Muscle layer of colon (tissue), 2 donors: ENCODE measurements around the gene SYT3.
"Not testable (repeated sequence)": the region's sequence is repeated elsewhere in the genome, so short reads cannot be mapped to it uniquely, and the experiment has no call there.

Experiments used
- H3K27ac ChIP-seq: one replicate; pipeline ENCODE4 v1.7.0; 2013; ENCODE audit warnings: low read depth, mild to moderate bottlenecking, low read length, moderate library complexity
- H3K27me3 ChIP-seq, 2 donors: one replicate each; pipeline ENCODE4 v1.7.0; 2013; ENCODE audit warnings: low read length in 2 of 2, mild to moderate bottlenecking in 2 of 2; ENCODE audit not compliant: insufficient read depth in 2 of 2, control insufficient read depth in 1 of 2
- H3K36me3 ChIP-seq: one replicate; pipeline ENCODE4 v1.7.0; 2013; ENCODE audit warnings: mild to moderate bottlenecking, low read length; ENCODE audit not compliant: insufficient read depth
- H3K4me1 ChIP-seq: one replicate; pipeline ENCODE4 v1.7.0; 2013; ENCODE audit warnings: mild to moderate bottlenecking, low read length; ENCODE audit not compliant: insufficient read depth
- H3K4me3 ChIP-seq, 2 donors: one replicate each; pipeline ENCODE4 v1.7.0; 2013; ENCODE audit warnings: low read length in 2 of 2, low read depth in 1 of 2, mild to moderate bottlenecking in 1 of 2, moderate library complexity in 1 of 2
- H3K9ac ChIP-seq: one replicate; pipeline ENCODE4 v1.7.0; 2013; ENCODE audit warnings: low read length
- H3K9me3 ChIP-seq: one replicate; pipeline ENCODE4 v1.7.0; 2013; ENCODE audit warnings: mild to moderate bottlenecking, low read length
- donor health status: abdominal sarcoma.
- donor health status: Adenocarcinoma of cecum.

Gene SYT3

DNA sequence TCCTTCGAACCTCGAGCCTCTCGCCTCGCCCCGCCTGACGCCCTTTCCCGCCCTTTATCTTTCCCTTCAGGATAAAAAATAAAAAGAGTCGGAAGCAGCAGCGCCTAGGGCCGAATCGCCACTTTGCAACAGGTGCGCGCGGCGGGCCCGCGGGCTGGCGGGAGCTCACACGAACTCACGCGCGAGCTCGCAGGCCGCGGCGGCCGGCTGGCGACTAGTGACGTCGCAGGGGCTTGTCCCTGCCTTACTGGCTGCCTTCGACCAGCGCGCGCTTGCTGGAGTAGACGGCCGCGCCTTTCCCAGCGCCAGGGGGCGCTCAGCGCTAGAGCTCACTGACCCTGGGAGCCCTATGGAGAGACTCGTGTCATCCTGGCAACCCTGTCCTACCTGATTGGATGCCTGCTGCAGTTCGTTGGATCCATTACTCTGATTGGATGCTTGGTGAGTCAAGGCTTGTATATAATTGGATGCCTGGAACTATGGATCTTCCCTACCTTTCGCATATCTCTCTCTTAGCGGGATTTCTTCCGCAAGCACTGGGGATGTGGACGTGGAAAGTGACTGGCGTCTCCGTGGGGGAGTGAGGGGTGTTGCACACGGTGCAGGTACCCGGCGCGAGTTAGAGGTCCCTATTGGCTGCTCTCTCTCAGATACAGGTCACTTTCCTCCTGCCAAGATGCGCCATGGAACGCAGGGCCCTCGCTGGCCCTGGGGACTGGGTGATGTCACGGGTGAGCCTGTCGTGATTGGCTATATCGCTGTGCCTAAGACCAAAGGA is 33.4 kb downstream of the SYT3 start:
- H3K27ac ChIP-seq, H3K9me3 ChIP-seq, H3K9ac ChIP-seq, H3K4me3 ChIP-seq, H3K36me3 ChIP-seq, H3K4me1 ChIP-seq: not testable (repeated sequence)
- peaks cover 6 to 32% of the 10 kb centered on the region in 2 donors for H3K27me3 ChIP-seq

DNA sequence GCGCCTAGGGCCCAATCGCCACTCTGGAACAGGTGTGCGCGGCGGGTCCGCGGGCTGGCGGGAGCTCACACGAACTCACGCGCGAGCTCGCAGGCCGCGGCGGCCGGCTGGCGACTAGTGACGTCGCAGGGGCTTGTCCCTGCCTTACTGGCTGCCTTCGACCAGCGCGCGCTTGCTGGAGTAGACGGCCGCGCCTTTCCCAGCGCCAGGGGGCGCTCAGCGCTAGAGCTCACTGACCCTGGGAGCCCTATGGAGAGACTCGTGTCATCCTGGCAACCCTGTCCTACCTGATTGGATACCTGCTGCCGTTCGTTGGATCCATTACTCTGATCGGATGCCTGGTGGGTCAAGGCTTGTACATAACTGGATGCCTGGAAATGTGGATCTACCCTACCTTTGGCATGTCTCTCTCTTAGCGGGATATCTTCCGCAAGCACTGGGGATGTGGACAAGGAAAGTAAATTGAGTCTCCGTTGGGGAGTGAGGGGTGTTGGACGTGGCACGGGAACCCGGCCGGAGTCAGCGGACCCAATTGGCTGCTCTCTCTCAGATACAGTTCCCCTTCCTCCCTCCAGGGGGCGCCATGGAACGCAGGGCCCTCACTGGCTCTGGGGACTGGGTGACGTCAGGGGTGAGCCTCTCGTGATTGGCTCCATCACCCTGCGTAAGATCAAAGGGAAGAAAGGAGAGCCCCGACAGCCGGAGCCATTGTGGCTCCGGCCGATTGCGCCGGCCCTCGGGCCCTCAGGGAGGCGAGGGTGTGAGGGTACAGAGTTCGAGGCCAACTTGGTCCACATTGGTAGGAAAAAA is 35.2 kb downstream of the SYT3 start:
- not testable (repeated sequence) for H3K4me1 ChIP-seq, H3K4me3 ChIP-seq, H3K9ac ChIP-seq, H3K9me3 ChIP-seq, H3K27ac ChIP-seq, H3K36me3 ChIP-seq
- H3K27me3 ChIP-seq = peaks cover 6 to 32% of the 10 kb centered on the region in 2 donors

- no peak overlapping the region for H3K27ac ChIP-seq
- no peaks in the 10 kb centered on the region for H3K9me3 ChIP-seq
- H3K4me1 ChIP-seq = no peaks in the 10 kb centered on the region
- no peak overlapping the region for H3K9ac ChIP-seq
- H3K36me3 ChIP-seq = no peaks in the 10 kb centered on the region
- H3K27me3 ChIP-seq = peaks cover 6 to 32% of the 10 kb centered on the region in 2 donors
- no peak overlapping the region for H3K4me3 ChIP-seq
Observed at GRCh38 chr19:50602935-50603334, 36.7 kb downstream of the SYT3 start.

DNA sequence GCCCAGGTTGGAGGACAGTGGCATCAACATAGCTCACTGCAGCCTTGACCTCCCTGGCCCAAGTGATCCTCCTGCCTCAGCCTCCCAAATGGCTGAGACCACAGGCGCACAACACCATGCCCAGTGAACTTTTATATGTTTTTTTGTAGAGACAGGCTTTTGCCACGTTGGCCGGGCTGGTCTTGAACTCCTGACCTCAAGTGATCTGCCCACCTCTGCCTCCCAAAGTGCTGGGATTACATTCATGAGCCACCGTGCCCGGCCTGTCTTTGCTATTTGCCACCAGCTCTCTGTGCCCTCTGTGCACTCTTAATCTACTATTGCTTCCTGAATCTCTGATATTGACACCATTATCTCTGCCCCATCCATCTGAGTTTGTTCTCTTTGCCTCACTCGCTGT is 37.2 kb downstream of the SYT3 start:
- H3K36me3 ChIP-seq = no peaks in the 10 kb centered on the region
- H3K27me3 ChIP-seq = peaks cover 6 to 29% of the 10 kb centered on the region in 2 donors
- no peak overlapping the region for H3K27ac ChIP-seq
- no peak overlapping the region for H3K4me3 ChIP-seq
- no peaks in the 10 kb centered on the region for H3K9me3 ChIP-seq
- H3K4me1 ChIP-seq = no peaks in the 10 kb centered on the region
- H3K9ac ChIP-seq = no peak overlapping the region

DNA sequence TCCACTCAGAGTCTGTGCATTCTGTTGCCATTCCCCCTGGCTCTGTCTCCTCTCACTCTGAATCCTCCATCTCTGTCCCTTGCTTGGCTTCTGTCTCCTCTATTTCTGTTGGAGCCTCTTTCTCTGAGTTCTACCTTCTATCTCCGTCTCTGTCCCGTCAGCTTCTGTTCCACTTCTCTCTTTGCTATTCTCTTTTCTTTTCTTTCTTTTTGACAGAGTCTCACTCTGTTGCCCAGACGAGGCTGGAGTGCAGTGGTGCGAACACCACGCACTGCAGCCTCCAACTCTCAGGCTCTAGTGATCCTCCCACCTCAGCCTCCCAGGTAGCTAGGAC is 37.6 kb downstream of the SYT3 start:
- H3K4me3 ChIP-seq = no peak overlapping the region
- H3K36me3 ChIP-seq = no peaks in the 10 kb centered on the region
- H3K27ac ChIP-seq = no peak overlapping the region
- no peak overlapping the region for H3K9ac ChIP-seq
- no peaks in the 10 kb centered on the region for H3K4me1 ChIP-seq
- H3K27me3 ChIP-seq = peaks cover 2 to 25% of the 10 kb centered on the region in 2 donors
- no peaks in the 10 kb centered on the region for H3K9me3 ChIP-seq

GRCh38 chr19:50601407-50602088 is 38.1 kb downstream of the SYT3 start:
- no peak overlapping the region for H3K9ac ChIP-seq
- H3K4me1 ChIP-seq = no peaks in the 10 kb centered on the region
- H3K27ac ChIP-seq = no peak overlapping the region
- no peaks in the 10 kb centered on the region for H3K9me3 ChIP-seq
- H3K36me3 ChIP-seq = no peaks in the 10 kb centered on the region
- peaks cover 0 to 20% of the 10 kb centered on the region in 2 donors for H3K27me3 ChIP-seq
- no peak overlapping the region for H3K4me3 ChIP-seq

- Histone ChIP-seq H3K9ac (no peak overlapping the region), H3K9me3 (no peaks in the 10 kb centered on the region), H3K27ac (no peak overlapping the region), H3K4me3 (no peak overlapping the region), H3K36me3 (no peaks in the 10 kb centered on the region), H3K27me3 (peaks cover 0 to 13% of the 10 kb centered on the region in 2 donors), H3K4me1 (no peaks in the 10 kb centered on the region)
Observed at GRCh38 chr19:50599427-50599826, 40.3 kb downstream of the SYT3 start.

- H3K9me3 ChIP-seq = no peaks in the 10 kb centered on the region
- H3K9ac ChIP-seq = no peak overlapping the region
- no peaks in the 10 kb centered on the region for H3K4me1 ChIP-seq
- H3K27ac ChIP-seq = no peak overlapping the region
- no peaks in the 10 kb centered on the region for H3K27me3 ChIP-seq
- H3K36me3 ChIP-seq = no peaks in the 10 kb centered on the region
- H3K4me3 ChIP-seq = no peak overlapping the region
Observed at GRCh38 chr19:50590191-50590590, 49.5 kb downstream of the SYT3 start.

DNA sequence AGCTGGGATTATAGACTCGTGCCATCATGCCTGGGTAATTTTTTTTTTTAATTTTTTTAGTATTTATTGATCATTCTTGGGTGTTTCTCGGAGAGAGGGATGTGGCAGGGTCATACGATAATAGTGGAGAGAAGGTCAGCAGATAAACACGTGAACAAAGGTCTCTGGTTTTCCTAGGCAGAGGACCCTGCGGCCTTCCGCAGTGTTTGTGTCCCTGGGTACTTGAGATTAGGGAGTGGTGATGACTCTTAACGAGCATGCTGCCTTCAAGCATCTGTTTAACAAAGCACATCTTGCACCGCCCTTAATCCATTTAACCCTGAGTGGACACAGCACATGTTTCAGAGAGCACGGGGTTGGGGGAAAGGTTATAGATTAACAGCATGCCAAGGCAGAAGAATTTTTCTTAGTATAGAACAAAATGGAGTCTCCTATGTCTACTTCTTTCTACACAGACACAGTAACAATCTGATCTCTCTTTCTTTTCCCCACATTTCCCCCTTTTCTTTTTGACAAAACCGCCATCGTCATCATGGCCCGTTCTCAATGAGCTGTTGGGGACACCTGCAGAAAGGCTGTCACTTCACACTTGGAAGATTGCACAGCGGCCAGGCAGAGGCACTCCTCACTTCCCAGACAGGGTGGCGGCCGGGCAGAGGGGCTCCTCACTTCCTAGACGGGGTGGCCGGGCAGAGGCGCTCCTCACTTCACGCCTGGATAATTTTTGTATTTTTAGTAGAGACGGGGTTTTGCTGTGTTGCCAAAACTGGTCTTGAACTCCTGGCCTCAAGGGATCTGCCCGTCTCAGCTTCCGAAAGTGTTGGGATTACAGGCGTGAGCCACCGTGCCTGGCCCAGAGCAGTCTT is 57.7 kb downstream of the SYT3 start:
- H3K27ac ChIP-seq, H3K36me3 ChIP-seq, H3K27me3 ChIP-seq, H3K4me3 ChIP-seq, H3K4me1 ChIP-seq, H3K9me3 ChIP-seq, H3K9ac ChIP-seq: not testable (repeated sequence)

- no peaks in the 10 kb centered on the region for H3K27me3 ChIP-seq
- H3K36me3 ChIP-seq = no peaks in the 10 kb centered on the region
- no peaks in the 10 kb centered on the region for H3K9me3 ChIP-seq
- H3K9ac ChIP-seq = no peak overlapping the region
- no peak overlapping the region for H3K27ac ChIP-seq
- no peaks in the 10 kb centered on the region for H3K4me1 ChIP-seq
- H3K4me3 ChIP-seq = no peak overlapping the region
Observed at GRCh38 chr19:50580970-50581634, 58.6 kb downstream of the SYT3 start.
